C1 segment of cervical spinal cord (tissue), 14 donors: ENCODE data around the gene KCTD15.

Experiments
- DNase-seq, 14 donors: peaks; one replicate each; lab custom pipeline; 2025; lab: John Stamatoyannopoulos, UW

The KCTD15 gene

GRCh38 chr19:33771384-33772101 lies 25.1 kb upstream of the KCTD15 start:
- peak in 11 of 14 donors; percentile 13 to 82 (median 57) for DNase-seq

GRCh38 chr19:33772102-33772857 lies 24.4 kb upstream of the KCTD15 start:
- no peak for DNase-seq

GRCh38 chr19:33772858-33773180 lies 23.9 kb upstream of the KCTD15 start:
- DNase-seq: no peak

GRCh38 chr19:33773704-33774624 lies 22.7 kb upstream of the KCTD15 start:
- DNase-seq: no peak

GRCh38 chr19:33774751-33775150 lies 21.9 kb upstream of the KCTD15 start:
- no peak for DNase-seq

GRCh38 chr19:33775731-33776487 lies 20.8 kb upstream of the KCTD15 start:
- DNase-seq: no peak

- no peak for DNase-seq
Observed at GRCh38 chr19:33777351-33777750, 19.3 kb upstream of the KCTD15 start.

- no peak for DNase-seq
Observed at GRCh38 chr19:33777753-33778088, 18.9 kb upstream of the KCTD15 start.

GRCh38 chr19:33778089-33778791 lies 18.4 kb upstream of the KCTD15 start:
- peak in 12 of 14 donors; percentile 20 to 88 (median 59) for DNase-seq

- no peak for DNase-seq
Observed at GRCh38 chr19:33779849-33780248, 16.8 kb upstream of the KCTD15 start.

- no peak for DNase-seq
Observed at GRCh38 chr19:33780251-33780650, 16.4 kb upstream of the KCTD15 start.

- DNase-seq: no peak
Observed at GRCh38 chr19:33780746-33781145, 15.9 kb upstream of the KCTD15 start.

- DNase-seq: no peak
Observed at GRCh38 chr19:33781415-33781935, 15.2 kb upstream of the KCTD15 start.

GRCh38 chr19:33781996-33782395 lies 14.7 kb upstream of the KCTD15 start:
- DNase-seq: no peak

GRCh38 chr19:33784432-33784831 lies 12.2 kb upstream of the KCTD15 start:
- no peak for DNase-seq

- DNase-seq: no peak
Observed at GRCh38 chr19:33785795-33786194, 10.9 kb upstream of the KCTD15 start.

- no peak for DNase-seq
Observed at GRCh38 chr19:33788676-33789075, 8.0 kb upstream of the KCTD15 start.

GRCh38 chr19:33789344-33789743 lies 7.3 kb upstream of the KCTD15 start:
- DNase-seq: no peak

GRCh38 chr19:33794683-33795369 lies 1.8 kb upstream of the KCTD15 start:
- DNase-seq: peak in 2 of 14 donors; percentile 12 to 15
